ENCODE data around the gene DENND5B. TPM values are rescaled to one million over a fixed set of nuclear protein-coding genes. Genes with fewer than 3 reads are reported as not detected.

Gene DENND5B
- total RNA-seq, 1 experiment from 2014 or later: 34.9 TPM

- no TSS peak for BruUV-seq (replicated peaks)
- no peaks in the 10 kb centered on the region for H3K27me3 ChIP-seq (replicated peaks; ENCODE audit: control insufficient read depth, insufficient read depth, low read length)
- no peaks in the 10 kb centered on the region for H3K9me3 ChIP-seq
- intact Hi-C loops (cut with micrococcal nuclease; ENCODE audit: unreplicated experiment): no loop called here
- TF ChIP-seq, protein P1, sequence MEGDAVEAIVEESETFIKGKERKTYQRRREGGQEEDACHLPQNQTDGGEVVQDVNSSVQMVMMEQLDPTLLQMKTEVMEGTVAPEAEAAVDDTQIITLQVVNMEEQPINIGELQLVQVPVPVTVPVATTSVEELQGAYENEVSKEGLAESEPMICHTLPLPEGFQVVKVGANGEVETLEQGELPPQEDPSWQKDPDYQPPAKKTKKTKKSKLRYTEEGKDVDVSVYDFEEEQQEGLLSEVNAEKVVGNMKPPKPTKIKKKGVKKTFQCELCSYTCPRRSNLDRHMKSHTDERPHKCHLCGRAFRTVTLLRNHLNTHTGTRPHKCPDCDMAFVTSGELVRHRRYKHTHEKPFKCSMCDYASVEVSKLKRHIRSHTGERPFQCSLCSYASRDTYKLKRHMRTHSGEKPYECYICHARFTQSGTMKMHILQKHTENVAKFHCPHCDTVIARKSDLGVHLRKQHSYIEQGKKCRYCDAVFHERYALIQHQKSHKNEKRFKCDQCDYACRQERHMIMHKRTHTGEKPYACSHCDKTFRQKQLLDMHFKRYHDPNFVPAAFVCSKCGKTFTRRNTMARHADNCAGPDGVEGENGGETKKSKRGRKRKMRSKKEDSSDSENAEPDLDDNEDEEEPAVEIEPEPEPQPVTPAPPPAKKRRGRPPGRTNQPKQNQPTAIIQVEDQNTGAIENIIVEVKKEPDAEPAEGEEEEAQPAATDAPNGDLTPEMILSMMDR (IDR thresholded peaks at IDR 0.05; ENCODE audit: insufficient read depth in 1 of 2, low read depth in 1 of 2, low read length in 1 of 2, severe bottlenecking in 1 of 2, unreplicated experiment in 1 of 2): no peak
- DNase-seq: no peak
- H3K4me1 Mint-ChIP-seq (ENCODE audit: low read depth, unreplicated experiment): peaks cover 9% of the 10 kb centered on the region
- no peak overlapping the region for H3K27ac Mint-ChIP-seq (ENCODE audit: unreplicated experiment)
- H3K36me3 Mint-ChIP-seq (ENCODE audit: insufficient read depth, unreplicated experiment): peaks cover 11% of the 10 kb centered on the region
- no peak overlapping the region for H3K4me3 ChIP-seq (ENCODE audit: low read depth, low read length)
- H3K27me3 Mint-ChIP-seq (ENCODE audit: insufficient read depth, unreplicated experiment): no peaks in the 10 kb centered on the region
- H3K4me3 Mint-ChIP-seq (ENCODE audit: unreplicated experiment): no peak overlapping the region
- no peaks in the 10 kb centered on the region; the same call in none of the 2 replicates for H3K36me3 ChIP-seq (ENCODE audit: control insufficient read depth, insufficient read depth, low read length)
- peaks cover 13% of the 10 kb centered on the region for H3K4me1 ChIP-seq
- ChIA-PET CTCF (interaction anchor here (0.6 kb wide), 1 partner anchor 80 kb away, joined by 3 read pairs; no protein-coding TSS in a partner anchor), POLR2A (no interaction called here)
- no peaks in the 10 kb centered on the region for H3K9me3 Mint-ChIP-seq (ENCODE audit: unreplicated experiment)
These were observed 99.6 kb downstream of the DENND5B start for GRCh38 chr12:31491241-31491794.

GRCh38 chr12:31488737-31489338 is 102.1 kb downstream of the DENND5B start:
- H3K36me3 Mint-ChIP-seq (ENCODE audit: insufficient read depth, unreplicated experiment): peaks cover 6% of the 10 kb centered on the region
- intact Hi-C loops (cut with micrococcal nuclease; ENCODE audit: unreplicated experiment): no loop called here
- no peaks in the 10 kb centered on the region for H3K9me3 Mint-ChIP-seq (ENCODE audit: unreplicated experiment)
- peaks cover 1% of the 10 kb centered on the region for H3K36me3 ChIP-seq (ENCODE audit: control insufficient read depth, insufficient read depth, low read length)
- no peak for DNase-seq
- TF ChIP-seq, protein P1 (IDR thresholded peaks at IDR 0.05; ENCODE audit: insufficient read depth in 1 of 2, low read depth in 1 of 2, low read length in 1 of 2, severe bottlenecking in 1 of 2, unreplicated experiment in 1 of 2): no peak
- H3K27me3 ChIP-seq (replicated peaks; ENCODE audit: control insufficient read depth, insufficient read depth, low read length): no peaks in the 10 kb centered on the region
- no peak overlapping the region for H3K4me3 Mint-ChIP-seq (ENCODE audit: unreplicated experiment)
- peaks cover 9% of the 10 kb centered on the region for H3K4me1 Mint-ChIP-seq (ENCODE audit: low read depth, unreplicated experiment)
- ChIA-PET CTCF (no interaction called here), POLR2A (no interaction called here)
- no peak overlapping the region for H3K4me3 ChIP-seq (ENCODE audit: low read depth, low read length)
- peaks cover 13% of the 10 kb centered on the region for H3K4me1 ChIP-seq
- BruUV-seq (replicated peaks): no TSS peak
- H3K27me3 Mint-ChIP-seq (ENCODE audit: insufficient read depth, unreplicated experiment): no peaks in the 10 kb centered on the region
- no peaks in the 10 kb centered on the region for H3K9me3 ChIP-seq
- H3K27ac Mint-ChIP-seq (ENCODE audit: unreplicated experiment): no peak overlapping the region

DNA sequence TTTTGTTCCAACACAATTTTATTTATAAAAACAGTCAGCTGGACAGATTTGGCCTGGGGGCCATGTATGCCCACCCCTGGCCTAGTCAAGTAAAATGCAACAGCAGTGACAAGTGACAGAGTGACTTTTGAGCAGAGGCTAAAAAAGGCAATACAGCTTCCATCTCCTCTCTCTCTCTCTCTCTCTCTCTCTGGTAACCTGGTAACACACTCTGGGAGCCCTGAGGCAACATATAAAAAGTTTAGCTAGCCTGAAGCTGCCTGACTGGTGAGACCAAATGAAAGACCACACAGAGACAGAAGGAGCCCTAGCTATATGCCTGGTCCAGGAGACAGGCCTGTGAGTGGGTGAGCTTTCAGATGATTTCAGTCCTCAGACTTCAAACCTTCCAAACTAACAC is 105.4 kb downstream of the DENND5B start:
- H3K9me3 Mint-ChIP-seq (ENCODE audit: unreplicated experiment): no peaks in the 10 kb centered on the region
- no peak for DNase-seq
- H3K27me3 ChIP-seq (replicated peaks; ENCODE audit: control insufficient read depth, insufficient read depth, low read length): no peaks in the 10 kb centered on the region
- no peaks in the 10 kb centered on the region for H3K4me1 ChIP-seq
- intact Hi-C loops (cut with micrococcal nuclease; ENCODE audit: unreplicated experiment): no loop called here
- no peaks in the 10 kb centered on the region for H3K27me3 Mint-ChIP-seq (ENCODE audit: insufficient read depth, unreplicated experiment)
- peaks cover 1% of the 10 kb centered on the region for H3K36me3 ChIP-seq (ENCODE audit: control insufficient read depth, insufficient read depth, low read length)
- CTCF ChIA-PET: interaction anchor here (0.6 kb wide), 1 partner anchor 649 kb away, joined by 3 read pairs; no protein-coding TSS in a partner anchor
- H3K27ac Mint-ChIP-seq (ENCODE audit: unreplicated experiment): no peak overlapping the region
- TF ChIP-seq, protein P1 (IDR thresholded peaks at IDR 0.05; ENCODE audit: insufficient read depth in 1 of 2, low read depth in 1 of 2, low read length in 1 of 2, severe bottlenecking in 1 of 2, unreplicated experiment in 1 of 2): no peak
- peaks cover 6% of the 10 kb centered on the region for H3K36me3 Mint-ChIP-seq (ENCODE audit: insufficient read depth, unreplicated experiment)
- H3K4me3 ChIP-seq (ENCODE audit: low read depth, low read length): no peak overlapping the region
- no peak overlapping the region for H3K4me3 Mint-ChIP-seq (ENCODE audit: unreplicated experiment)
- BruUV-seq (replicated peaks): no TSS peak
- no peaks in the 10 kb centered on the region for H3K4me1 Mint-ChIP-seq (ENCODE audit: low read depth, unreplicated experiment)
- no peaks in the 10 kb centered on the region for H3K9me3 ChIP-seq
- POLR2A ChIA-PET: no interaction called here

Measured in Caco-2 (cell line).